Glutamatergic neuron (in vitro differentiated cells): Measurements from ENCODE around the gene LETM1. TPM values are rescaled to one million over a fixed set of nuclear protein-coding genes. Genes with fewer than 3 reads are reported as not detected.

Experiments
- DNase-seq: peaks from one replicate; pipeline ENCODE4 v3.0.0; 2022
- H3K27ac Mint-ChIP-seq: one replicate; pipeline ENCODE4 v1.8.0; 2020; ENCODE audit warnings: mild to moderate bottlenecking, mixed read lengths, inconsistent platforms; ENCODE audit not compliant: unreplicated experiment
- H3K27me3 Mint-ChIP-seq: one replicate; pipeline ENCODE4 v1.8.0; 2020; ENCODE audit warnings: mild to moderate bottlenecking, moderate library complexity, mixed read lengths, inconsistent platforms; ENCODE audit not compliant: unreplicated experiment
- H3K36me3 Mint-ChIP-seq: one replicate; pipeline ENCODE4 v1.8.0; 2020; ENCODE audit warnings: mild to moderate bottlenecking, mixed read lengths, inconsistent platforms; ENCODE audit not compliant: unreplicated experiment
- H3K4me1 Mint-ChIP-seq: one replicate; pipeline ENCODE4 v1.8.0; 2020; ENCODE audit warnings: mild to moderate bottlenecking, low read depth, mixed read lengths, inconsistent platforms; ENCODE audit not compliant: unreplicated experiment
- H3K4me3 Mint-ChIP-seq: one replicate; pipeline ENCODE4 v1.8.0; 2020; ENCODE audit warnings: mild to moderate bottlenecking, mixed read lengths, inconsistent platforms; ENCODE audit not compliant: unreplicated experiment
- H3K9me3 Mint-ChIP-seq: one replicate; pipeline ENCODE4 v1.8.0; 2020; ENCODE audit warnings: mild to moderate bottlenecking, moderate library complexity, mixed read lengths, inconsistent platforms; ENCODE audit not compliant: unreplicated experiment
- CTCF ChIP-seq: fragments of 200-600 bp; sonication (generic); IDR thresholded peaks from one replicate; pipeline ENCODE4 v1.5.0; 2021; ENCODE audit not compliant: partially characterized antibody, unreplicated experiment
- total RNA-seq: library from RNA; stranded (reverse); fragmentation: NEBNext Ultra II Directional; extraction: Animal tissue kit (Norgen Biotek cat#: 25700); gene quantifications from one replicate; pipeline ENCODE4 v1.2.1, GENCODE V29; 2021; ENCODE audit not compliant: unreplicated experiment

Gene LETM1
- total RNA-seq, 1 donor from 2014 or later: 48.5 TPM

GRCh38 chr4:1833307-1834046, 22.5 kb downstream of the LETM1 start:
- DNase-seq: no peak
- TF ChIP-seq CTCF: no peak
- no peak overlapping the region for H3K27ac Mint-ChIP-seq
- H3K9me3 Mint-ChIP-seq: peaks cover 6% of the 10 kb centered on the region
- no peaks in the 10 kb centered on the region for H3K27me3 Mint-ChIP-seq
- no peak overlapping the region for H3K4me3 Mint-ChIP-seq
- peaks cover 31% of the 10 kb centered on the region for H3K36me3 Mint-ChIP-seq
- no peaks in the 10 kb centered on the region for H3K4me1 Mint-ChIP-seq

GRCh38 chr4:1832690-1833089, 23.3 kb downstream of the LETM1 start:
- no peak for TF ChIP-seq CTCF
- Mint-ChIP-seq H3K27ac (no peak overlapping the region), H3K4me1 (no peaks in the 10 kb centered on the region), H3K4me3 (no peak overlapping the region), H3K9me3 (peaks cover 6% of the 10 kb centered on the region), H3K27me3 (no peaks in the 10 kb centered on the region), H3K36me3 (peaks cover 31% of the 10 kb centered on the region)
- no peak for DNase-seq

DNA sequence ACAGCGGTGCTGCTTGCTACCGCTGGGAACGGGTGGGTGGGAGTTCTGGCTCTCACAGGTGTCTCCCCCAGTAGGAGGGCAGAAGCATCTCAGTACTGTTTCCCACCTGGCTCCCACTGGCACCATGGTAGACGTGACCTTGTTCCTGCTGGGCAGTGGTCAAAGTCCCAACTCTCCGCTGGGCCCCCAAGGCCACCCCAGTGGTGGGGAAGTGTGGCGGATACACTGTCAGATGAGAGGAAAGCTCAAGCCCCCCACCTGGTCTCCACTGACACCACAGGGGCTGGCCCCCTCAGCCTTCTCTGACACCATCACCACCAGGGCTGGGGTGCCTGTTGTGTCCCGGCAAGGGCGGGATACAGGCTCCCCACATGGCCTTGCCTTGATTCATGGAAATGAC, 24.6 kb downstream of the LETM1 start:
- H3K27ac Mint-ChIP-seq: no peak overlapping the region
- DNase-seq: no peak
- no peak overlapping the region for H3K4me3 Mint-ChIP-seq
- H3K4me1 Mint-ChIP-seq: peaks cover 3% of the 10 kb centered on the region
- peaks cover 6% of the 10 kb centered on the region for H3K9me3 Mint-ChIP-seq
- no peaks in the 10 kb centered on the region for H3K27me3 Mint-ChIP-seq
- peaks cover 33% of the 10 kb centered on the region for H3K36me3 Mint-ChIP-seq
- TF ChIP-seq CTCF: no peak

DNA sequence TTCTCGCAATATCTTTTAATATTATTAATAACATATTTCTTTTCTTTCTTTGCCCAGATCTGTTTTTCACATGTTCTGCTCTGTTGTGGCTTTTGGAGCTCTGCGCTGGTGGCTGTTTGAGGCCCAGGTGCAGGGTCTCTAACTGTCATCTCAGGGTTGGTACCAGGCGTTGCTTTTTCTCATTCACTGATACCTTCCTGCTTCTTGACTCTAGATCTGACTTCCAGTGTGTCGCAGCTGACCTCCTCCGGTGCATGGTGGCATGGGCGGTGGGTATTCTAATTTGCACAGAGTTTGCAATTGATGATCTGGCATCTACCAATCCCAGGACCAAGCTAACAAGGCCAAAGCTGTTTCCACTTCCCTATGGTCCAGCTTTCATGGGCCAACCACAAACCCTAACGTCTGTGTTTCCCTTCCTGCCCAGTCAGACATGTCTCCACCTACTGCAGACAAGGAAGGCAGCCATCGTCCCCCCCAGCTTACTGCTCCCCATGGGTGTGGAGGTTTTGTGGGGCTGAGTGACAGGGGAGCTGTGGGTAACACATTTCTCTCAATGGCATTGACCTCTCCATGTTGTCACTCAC, 25.2 kb downstream of the LETM1 start:
- DNase-seq: no peak
- peaks cover 31% of the 10 kb centered on the region for H3K36me3 Mint-ChIP-seq
- H3K27me3 Mint-ChIP-seq: no peaks in the 10 kb centered on the region
- H3K9me3 Mint-ChIP-seq: peaks cover 7% of the 10 kb centered on the region
- no peak overlapping the region for H3K27ac Mint-ChIP-seq
- H3K4me1 Mint-ChIP-seq: peaks cover 6% of the 10 kb centered on the region
- no peak overlapping the region for H3K4me3 Mint-ChIP-seq
- no peak for TF ChIP-seq CTCF

DNA sequence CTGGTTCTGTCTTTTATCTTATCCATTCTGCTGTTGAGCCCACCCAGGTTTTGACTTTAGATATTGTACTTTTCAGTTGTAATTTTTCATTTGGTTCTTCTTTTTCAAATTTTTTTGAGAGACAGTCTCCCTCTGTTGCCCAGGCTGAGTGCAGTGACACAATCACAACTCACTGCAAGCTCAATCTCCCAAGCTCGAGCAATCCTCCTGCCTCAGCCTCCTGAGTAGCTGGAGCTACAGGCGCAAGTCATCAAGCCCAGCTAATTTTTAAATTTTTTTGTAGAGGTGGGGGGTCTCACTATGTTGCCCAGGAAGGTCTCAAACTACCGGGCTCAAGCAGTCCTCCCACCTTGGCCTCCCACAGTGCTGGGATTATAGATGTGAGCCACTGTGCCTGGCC, 25.7 kb downstream of the LETM1 start:
- H3K4me1 Mint-ChIP-seq: peaks cover 6% of the 10 kb centered on the region
- peaks cover 32% of the 10 kb centered on the region for H3K36me3 Mint-ChIP-seq
- peaks cover 7% of the 10 kb centered on the region for H3K9me3 Mint-ChIP-seq
- DNase-seq: no peak
- TF ChIP-seq CTCF: no peak
- H3K27ac Mint-ChIP-seq: no peak overlapping the region
- H3K4me3 Mint-ChIP-seq: no peak overlapping the region
- no peaks in the 10 kb centered on the region for H3K27me3 Mint-ChIP-seq
